Psoas muscle (tissue), 8 donors: ENCODE data around the gene FLT3LG. TPM values are rescaled to one million over a fixed set of nuclear protein-coding genes. Genes with fewer than 3 reads are reported as not detected.

Experiments used
- ATAC-seq, 4 donors: fragments of 200-7000 bp; cut with Tn5 transposase; one replicate each; pipeline ENCODE4 v1.9.1; 2020; ENCODE audit warnings: moderate library complexity in 3 of 4, mild to moderate bottlenecking in 2 of 4
- DNase-seq, 2 donors: peaks; one replicate each; pipeline ENCODE4 v3.0.0-alpha.2; 2020
- H3K27ac ChIP-seq: fragments of 200-600 bp; one replicate; pipeline ENCODE4 v1.8.0; 2022
- H3K27me3 ChIP-seq, 3 donors: fragments of 200-600 bp in 1 of 3; one replicate each; pipeline versions ENCODE4 v1.6.1 to v1.8.0; 2013 to 2022; ENCODE audit warnings: low read length in 2 of 3, mild to moderate bottlenecking in 2 of 3, moderate library complexity in 1 of 3; ENCODE audit not compliant: insufficient read depth in 3 of 3
- H3K36me3 ChIP-seq, 2 donors: fragments of 200-600 bp in 1 of 2; one replicate each; pipeline versions ENCODE4 v1.6.1 to v1.8.0; 2013 to 2022; ENCODE audit warnings: low read depth in 1 of 2, mild to moderate bottlenecking in 1 of 2, moderate library complexity in 1 of 2; ENCODE audit not compliant: insufficient read depth in 1 of 2
- H3K4me1 ChIP-seq: fragments of 200-600 bp; one replicate; pipeline ENCODE4 v1.8.0; 2022
- H3K4me3 ChIP-seq: fragments of 200-600 bp; one replicate; pipeline ENCODE4 v1.8.0; 2022; ENCODE audit warnings: mild to moderate bottlenecking
- H3K9me3 ChIP-seq: fragments of 200-600 bp; one replicate; pipeline ENCODE4 v1.8.0; 2022
- CTCF ChIP-seq: fragments of 200-600 bp; IDR thresholded peaks from one replicate; pipeline ENCODE4 v1.8.0; 2022; ENCODE audit warnings: antibody characterized with exemption
- WGBS, 3 donors: extraction: QIAGEN DNeasy Blood & Tissue Kit; methylation state at CpG; one replicate each; pipeline versions ENCODE4 v1.1.6 to v1.1.7; 2013; 5-methylcytosine and 5-hydroxymethylcytosine counted together
- intact Hi-C, 2 donors: fragments of 100-400 bp; cut with DNase I; formaldehyde crosslinking; loops; one replicate each; pipeline versions ENCODE4 v1.11.0 to v1.14.2; 2022
- polyA plus RNA-seq, 3 donors: library from polyadenylated mRNA; stranded (reverse); fragments of 200-250 nt; gene quantifications; one replicate each; pipeline ENCODE4 v1.2.3, GENCODE V29; 2013
- total RNA-seq, 4 donors: library from RNA; stranded (reverse); fragmentation: NEBNext Ultra II Directional in 2 of 4; extraction: Animal tissue kit (Norgen Biotek cat#: 25700) in 2 of 4; gene quantifications; one replicate each; pipeline versions ENCODE4 v1.2.1 to v1.2.4, GENCODE V29; 2021 to 2023
- donor health status: healthy with polysubstance abuse.
- donor health status: DM: no; HTN: no; CAD: no; lungs with moderate emphysema.
- donor health status: Bipolar disorder and iron deficiency.
- donor health status: healthy.
- donor health status: DM: yes; HTN: yes; CAD: no.
- donor health status: DM: no; HTN: no; CAD: no.
- donor health status: DM: no; HTN: no; CAD: no.
- donor health status: DM: yes; HTN: yes; CAD: no.

FLT3LG gene
- total and polyA plus RNA-seq, 7 donors = 1.9 to 4.5 (median 2.9) TPM

DNA sequence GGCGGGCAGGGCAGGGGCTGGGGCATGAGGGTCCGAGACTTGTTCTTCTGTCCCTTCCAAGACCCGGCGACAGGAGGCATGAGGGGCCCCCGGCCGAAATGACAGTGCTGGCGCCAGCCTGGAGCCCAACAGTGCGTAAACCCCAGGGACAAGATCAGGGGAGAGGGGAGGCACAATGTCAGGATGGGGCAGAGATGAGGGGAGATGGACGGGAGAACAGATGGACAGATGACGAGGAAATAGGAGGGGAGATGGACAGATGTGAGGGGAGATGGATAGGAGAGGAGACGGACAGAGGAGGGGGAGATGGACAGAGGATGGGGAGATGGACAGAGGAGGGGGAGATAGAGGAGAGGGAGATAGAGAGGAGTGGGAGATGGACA lies 518 bp downstream of the FLT3LG start:
- Histone ChIP-seq H3K36me3 (no peaks in the 10 kb centered on the region), H3K9me3 (no peaks in the 10 kb centered on the region), H3K4me1 (peaks cover 5% of the 10 kb centered on the region), H3K27me3 (no peaks in the 10 kb centered on the region), H3K4me3 (peak overlapping the region; percentile 83), H3K27ac (peak overlapping the region; percentile 73)
- ATAC-seq (peak in 1 of 4 donors; percentile 5), DNase-seq (no peak)
- 5 to 7% (median 7%) methylated on average over 11 of the region's 11 CpGs for WGBS, 3 donors
- TF ChIP-seq CTCF = no peak
- intact Hi-C loops = no loop called here

DNA sequence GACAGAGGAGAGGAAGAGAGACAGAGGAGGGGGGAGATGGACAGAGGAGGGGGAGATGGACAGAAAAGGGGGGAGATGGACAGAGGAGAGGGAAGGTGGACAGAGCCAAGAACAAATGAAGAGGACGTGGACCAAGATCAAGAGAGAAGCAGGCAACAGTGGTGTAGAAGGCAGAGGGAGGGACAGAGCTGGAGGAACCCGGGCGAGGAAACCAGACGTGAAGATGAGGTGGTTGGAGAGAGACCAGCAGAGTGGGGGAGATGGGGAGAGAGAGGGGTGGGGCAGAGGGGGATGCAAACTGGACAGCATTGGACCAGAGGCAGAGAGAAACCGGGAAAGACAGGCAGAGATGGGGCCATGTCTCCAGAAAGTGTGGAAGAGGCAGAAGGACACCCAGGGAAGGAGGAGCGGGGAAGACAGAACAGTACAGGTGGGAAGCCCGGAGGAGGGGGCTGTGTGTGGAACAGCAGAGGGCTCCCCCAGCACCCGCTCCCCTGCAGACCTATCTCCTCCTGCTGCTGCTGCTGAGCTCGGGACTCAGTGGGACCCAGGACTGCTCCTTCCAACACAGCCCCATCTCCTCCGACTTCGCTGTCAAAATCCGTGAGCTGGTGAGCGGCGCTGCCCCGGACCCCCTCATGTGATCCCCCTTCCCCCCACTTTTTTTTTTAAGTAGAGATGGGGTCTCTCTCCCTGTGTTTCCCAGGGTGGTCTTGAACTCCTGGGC lies 1.3 kb downstream of the FLT3LG start:
- H3K9me3 ChIP-seq = no peaks in the 10 kb centered on the region
- intact Hi-C loops = no loop called here
- no peaks in the 10 kb centered on the region for H3K36me3 ChIP-seq
- no peak for DNase-seq
- H3K4me1 ChIP-seq = peaks cover 5% of the 10 kb centered on the region
- H3K27ac ChIP-seq = no peak overlapping the region
- no peak for TF ChIP-seq CTCF
- WGBS, 3 donors = 59 to 70% (median 68%) methylated on average over 12 to 15 of the region's 15 CpGs
- no peaks in the 10 kb centered on the region for H3K27me3 ChIP-seq
- no peak overlapping the region for H3K4me3 ChIP-seq
- no peak for ATAC-seq

- H3K9me3 ChIP-seq = no peaks in the 10 kb centered on the region
- WGBS, 3 donors = 57 to 65% (median 62%) methylated on average over 26 to 27 of the region's 27 CpGs
- intact Hi-C loops = no loop called here
- DNase-seq (peak; percentile 60 to 73), ATAC-seq (peak in 2 of 4 donors; percentile 24 to 29)
- H3K36me3 ChIP-seq = no peaks in the 10 kb centered on the region
- H3K4me3 ChIP-seq = no peak overlapping the region
- H3K27me3 ChIP-seq = no peaks in the 10 kb centered on the region
- H3K4me1 ChIP-seq = peaks cover 5% of the 10 kb centered on the region
- TF ChIP-seq CTCF = peak; percentile 8
- H3K27ac ChIP-seq = no peak overlapping the region
Measured at GRCh38 chr19:49475995-49476880, 2.2 kb downstream of the FLT3LG start.

GRCh38 chr19:49479975-49480628 lies 6.1 kb downstream of the FLT3LG start:
- Histone ChIP-seq H3K4me3 (no peak overlapping the region), H3K4me1 (no peaks in the 10 kb centered on the region), H3K27ac (no peak overlapping the region), H3K27me3 (no peaks in the 10 kb centered on the region), H3K9me3 (no peaks in the 10 kb centered on the region), H3K36me3 (no peaks in the 10 kb centered on the region)
- 88 to 96% (median 91%) methylated on average over 14 of the region's 14 CpGs for WGBS, 3 donors
- ATAC-seq = no peak
- intact Hi-C loops = no loop called here
- no peak for TF ChIP-seq CTCF
- DNase-seq = peak in 1 of 2 donors; percentile 54
